Measurements from ENCODE around the gene PLEKHA8.

GRCh38 chr7:30149640-30150272 is 121.5 kb downstream of the PLEKHA8 start:
- TF ChIP-seq CTCF (IDR thresholded peaks at IDR 0.05; ENCODE audit: low read depth, low read length, poor library complexity, severe bottlenecking) (no peak), EZH2phosphoT487 (IDR thresholded peaks at IDR 0.05; ENCODE audit: borderline replicate concordance, low read length) (no peak)

Data from DOHH2 (cell line).